GM18909 (cell line): ENCODE results near the gene NR2C2AP.

Experiments
- ATAC-seq: cut with Tn5 transposase; IDR thresholded peaks from one replicate; pipeline ENCODE4 v1.9.1; 2021; ENCODE audit warnings: mild to moderate bottlenecking; ENCODE audit not compliant: unreplicated experiment, poor library complexity

The NR2C2AP gene

GRCh38 chr19:19217099-19217498, 13.9 kb upstream of the NR2C2AP start:
- ATAC-seq = no peak

GRCh38 chr19:19215792-19216191, 12.6 kb upstream of the NR2C2AP start:
- ATAC-seq = no peak

GRCh38 chr19:19214892-19215291, 11.7 kb upstream of the NR2C2AP start:
- ATAC-seq = no peak

- no peak for ATAC-seq
These were observed 10.9 kb upstream of the NR2C2AP start for GRCh38 chr19:19214159-19214490.

- no peak for ATAC-seq
These were observed 10.4 kb upstream of the NR2C2AP start for GRCh38 chr19:19213426-19214158.

GRCh38 chr19:19212916-19213315, 9.7 kb upstream of the NR2C2AP start:
- no peak for ATAC-seq

- no peak for ATAC-seq
These were observed 8.5 kb upstream of the NR2C2AP start, which contains the start of gene NCAN for GRCh38 chr19:19211499-19212420. Gene NCAN, plus strand, starts transcription at chr19:19211958. Its CDS starts 4,996 bp downstream, at chr19:19216954.

- no peak for ATAC-seq
These were observed 6.2 kb upstream of the NR2C2AP start for GRCh38 chr19:19209372-19209771.

- ATAC-seq = no peak
These were observed 4.7 kb upstream of the NR2C2AP start for GRCh38 chr19:19207637-19208572.

GRCh38 chr19:19206938-19207337, 3.7 kb upstream of the NR2C2AP start:
- ATAC-seq = no peak

- ATAC-seq = no peak
These were observed 2.5 kb upstream of the NR2C2AP start for GRCh38 chr19:19205416-19206410.

- no peak for ATAC-seq
These were observed 967 bp upstream of the NR2C2AP start for GRCh38 chr19:19204181-19204580.

- no peak for ATAC-seq
These were observed 555 bp downstream of the NR2C2AP start for GRCh38 chr19:19202707-19203011.

- ATAC-seq = no peak
These were observed 1.2 kb downstream of the NR2C2AP start for GRCh38 chr19:19201697-19202630.

- no peak for ATAC-seq
These were observed 9.3 kb downstream of the NR2C2AP start for GRCh38 chr19:19193926-19194325.

- no peak for ATAC-seq
These were observed 10.2 kb downstream of the NR2C2AP start for GRCh38 chr19:19192910-19193423.

- ATAC-seq = peak; percentile 89
These were observed 10.9 kb downstream of the NR2C2AP start, which contains the start of the genes BORCS8 and RFXANK for GRCh38 chr19:19192078-19192882. Gene BORCS8, minus strand, starts transcription at chr19:19192152. Its CDS starts 35 bp downstream, at chr19:19192117. Gene RFXANK, plus strand, starts transcription at chr19:19192258. Its CDS starts 1,689 bp downstream, at chr19:19193947.
